ENCODE measurements around the gene MOB2.

The MOB2 gene

DNA sequence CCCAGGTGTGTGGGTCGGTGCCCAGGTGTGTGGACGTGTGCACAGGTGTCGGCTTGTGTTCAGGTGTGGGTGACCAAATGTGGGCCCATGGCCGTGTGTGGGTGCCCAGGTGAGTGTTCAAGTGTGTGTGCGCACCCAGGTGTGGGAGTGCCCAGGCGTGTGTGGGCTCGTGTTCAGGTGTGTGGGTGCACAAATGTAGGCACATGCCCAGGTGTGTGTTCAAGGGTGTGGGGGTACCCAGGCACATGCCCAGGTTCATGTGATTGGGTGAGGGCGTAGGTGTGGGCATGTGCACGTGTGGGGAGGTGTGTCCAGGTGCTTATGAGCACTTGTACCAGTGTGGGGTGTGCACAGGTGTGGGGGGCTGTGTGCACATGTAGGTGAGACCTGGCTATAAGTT, 42.8 kb downstream of the MOB2 start:
- DNase-seq (ENCODE audit: low read depth), result no peak
- H3K4me3 ChIP-seq (ENCODE audit: low read length), result no peak overlapping the region
- no peak for TF ChIP-seq CTCF (conservative IDR thresholded peaks at IDR 0.05; ENCODE audit: low read depth, low read length)

DNA sequence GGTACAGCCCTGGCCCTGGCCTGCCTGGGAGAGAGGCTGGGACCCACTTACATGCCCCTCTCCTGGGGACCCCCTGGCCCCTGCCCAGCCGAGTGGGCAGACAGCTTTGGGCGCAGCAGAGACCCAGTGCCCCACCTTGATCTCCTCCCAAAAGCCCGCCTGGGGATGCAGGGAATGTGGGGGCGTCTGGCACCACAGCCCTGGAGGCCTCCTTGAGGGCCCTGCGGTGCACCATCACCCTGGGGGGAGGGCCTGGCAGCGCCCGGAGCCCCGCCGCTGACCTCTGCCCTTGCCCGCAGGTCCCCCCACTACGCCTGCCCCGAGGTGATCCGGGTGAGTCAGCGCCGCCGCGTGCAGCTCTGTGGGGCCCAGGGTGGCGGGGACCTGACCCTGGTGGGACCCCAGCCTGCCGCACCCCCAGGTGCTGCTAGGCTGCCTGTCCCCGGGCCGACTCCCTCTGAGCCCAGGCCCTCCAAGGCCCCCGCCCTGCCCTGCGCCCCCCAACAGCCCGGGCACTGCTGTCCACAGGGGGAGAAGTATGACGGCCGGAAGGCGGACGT, 43.7 kb downstream of the MOB2 start:
- no peak for DNase-seq (ENCODE audit: low read depth)
- no peak for TF ChIP-seq CTCF (conservative IDR thresholded peaks at IDR 0.05; ENCODE audit: low read depth, low read length)
- H3K4me3 ChIP-seq (ENCODE audit: low read length), result no peak overlapping the region

DNA sequence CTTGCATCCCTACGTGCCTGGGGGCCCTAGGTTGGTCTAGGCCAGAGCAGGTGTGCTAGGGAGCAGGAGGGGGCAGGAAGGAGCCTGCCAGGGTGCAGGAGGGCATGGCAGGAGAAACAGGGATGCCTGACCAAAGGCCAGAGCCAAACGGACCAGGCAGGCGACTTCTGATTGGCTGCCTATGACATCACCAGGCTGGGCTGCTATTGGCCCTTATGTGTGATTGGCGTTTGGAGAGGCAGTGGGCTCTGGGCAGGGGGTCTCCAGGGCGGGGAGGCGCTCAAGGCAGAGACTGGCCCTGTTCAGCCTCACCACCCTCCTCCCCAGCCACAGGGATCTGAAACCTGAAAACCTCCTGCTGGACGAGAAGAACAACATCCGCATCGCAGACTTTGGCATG, 44.4 kb downstream of the MOB2 start:
- no peak for TF ChIP-seq CTCF (conservative IDR thresholded peaks at IDR 0.05; ENCODE audit: low read depth, low read length)
- DNase-seq (ENCODE audit: low read depth), result no peak

GRCh38 chr11:1440496-1440895, 46.1 kb downstream of the MOB2 start:
- DNase-seq (ENCODE audit: low read depth), result no peak
- no peak for TF ChIP-seq CTCF (conservative IDR thresholded peaks at IDR 0.05; ENCODE audit: low read depth, low read length)
- H3K4me3 ChIP-seq (ENCODE audit: low read length), result no peak overlapping the region

More for the DNA sequence above, 44.4 kb downstream of the MOB2 start:
- no peak overlapping the region for H3K4me3 ChIP-seq (ENCODE audit: low read length)

DNA sequence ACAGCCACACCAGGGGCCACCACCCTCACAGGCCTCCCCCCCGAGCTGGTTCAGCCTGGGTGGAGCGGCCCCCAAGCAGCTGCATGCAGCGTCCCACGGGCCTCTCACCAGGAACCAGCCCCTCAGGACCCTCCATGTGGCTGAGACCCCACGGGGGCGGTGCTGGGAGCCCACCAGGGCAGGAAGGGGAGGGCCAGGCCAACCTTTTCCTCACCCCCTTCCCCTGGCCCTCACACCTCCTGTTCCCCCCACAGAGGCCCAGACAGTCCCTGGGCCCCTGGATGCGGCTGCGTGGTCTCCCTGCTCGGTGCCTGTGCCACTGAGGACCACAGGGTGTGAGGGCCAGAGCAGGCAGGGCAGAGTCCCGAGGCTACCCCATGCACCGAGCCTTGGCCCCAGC, 46.5 kb downstream of the MOB2 start:
- no peak overlapping the region for H3K4me3 ChIP-seq (ENCODE audit: low read length)
- DNase-seq (ENCODE audit: low read depth), result no peak
- no peak for TF ChIP-seq CTCF (conservative IDR thresholded peaks at IDR 0.05; ENCODE audit: low read depth, low read length)

- TF ChIP-seq CTCF (conservative IDR thresholded peaks at IDR 0.05; ENCODE audit: low read depth, low read length), result no peak
- H3K4me3 ChIP-seq (ENCODE audit: low read length), result no peak overlapping the region
- no peak for DNase-seq (ENCODE audit: low read depth)
Observed at GRCh38 chr11:1439341-1439740, 47.2 kb downstream of the MOB2 start.

GRCh38 chr11:1438967-1439330, 47.6 kb downstream of the MOB2 start:
- no peak for TF ChIP-seq CTCF (conservative IDR thresholded peaks at IDR 0.05; ENCODE audit: low read depth, low read length)
- no peak for DNase-seq (ENCODE audit: low read depth)
- no peak overlapping the region for H3K4me3 ChIP-seq (ENCODE audit: low read length)
